A673 (cell line): Measurements from ENCODE around the gene ERCC6L2. TPM values are rescaled to one million over a fixed set of nuclear protein-coding genes. Genes with fewer than 3 reads are reported as not detected.

Experiments used
- BruUV-seq: library from RNA; stranded (reverse); fragments of 400-500 nt; replicated peaks from 2 replicates; lab custom pipeline; 2021; lab: Mats Ljungman, UMichigan
- CTCF ChIA-PET: fragments of 300-600 bp; sonication (Branson Sonifier 250); formaldehyde crosslinking; loops from one replicate; lab custom pipeline; 2022; ENCODE audit warnings: antibody characterized with exemption; lab: Charles Lee
- POLR2A ChIA-PET: fragments of 300-600 bp; sonication (Branson Sonifier 250); formaldehyde crosslinking; loops from one replicate; lab custom pipeline; 2022; ENCODE audit warnings: antibody characterized with exemption; ENCODE audit not compliant: low non-redundant PET; lab: Charles Lee
- DNase-seq: peaks from one replicate; pipeline ENCODE4 v3.0.0-alpha.2; 2015; ENCODE audit warnings: low spot score
- H3K27ac ChIP-seq: fragments of 200-600 bp; sonication (generic); 2 replicates; pipeline ENCODE4 v1.5.1; 2016; ENCODE audit warnings: mixed run types, low read depth, mild to moderate bottlenecking, mixed read lengths, antibody characterized with exemption, low read length; ENCODE audit not compliant: poor library complexity, severe bottlenecking
- H3K27me3 ChIP-seq: fragments of 200-600 bp; sonication (generic); replicated peaks from 2 replicates; pipeline ENCODE4 v1.6.1; 2017; ENCODE audit warnings: mixed run types, low read depth, mild to moderate bottlenecking, mixed read lengths, antibody characterized with exemption, low read length; ENCODE audit not compliant: insufficient read depth, poor library complexity
- H3K36me3 ChIP-seq: fragments of 200-600 bp; sonication (generic); 2 replicates; pipeline ENCODE4 v1.6.1; 2016; ENCODE audit warnings: mixed run types, mild to moderate bottlenecking, mixed read lengths, antibody characterized with exemption, low read length; ENCODE audit not compliant: insufficient read depth, poor library complexity, severe bottlenecking
- H3K4me1 ChIP-seq: fragments of 200-600 bp; sonication (generic); 2 replicates; pipeline ENCODE4 v1.6.1; 2017; ENCODE audit warnings: mixed run types, mild to moderate bottlenecking, mixed read lengths, antibody characterized with exemption, low read length; ENCODE audit not compliant: insufficient read depth, poor library complexity, severe bottlenecking
- H3K4me3 ChIP-seq: fragments of 200-600 bp; sonication (generic); 2 replicates; pipeline ENCODE4 v1.5.1; 2016; ENCODE audit warnings: low read depth, mixed run types, mild to moderate bottlenecking, mixed read lengths, low read length; ENCODE audit not compliant: poor library complexity, severe bottlenecking
- H3K9me3 ChIP-seq: fragments of 200-600 bp; sonication (generic); 2 replicates; pipeline ENCODE4 v1.6.1; 2016; ENCODE audit warnings: mixed run types, low read depth, mild to moderate bottlenecking, mixed read lengths, antibody characterized with exemption, low read length; ENCODE audit not compliant: poor library complexity, severe bottlenecking
- EZH2 ChIP-seq: fragments of 200-600 bp; sonication (generic); IDR thresholded peaks from 2 replicates; pipeline ENCODE4 v1.6.1; 2017; ENCODE audit warnings: borderline replicate concordance, low read depth, mild to moderate bottlenecking, mixed read lengths, antibody characterized with exemption, low read length; ENCODE audit not compliant: poor library complexity, severe bottlenecking
- intact Hi-C: fragments of 100-400 bp; cut with micrococcal nuclease; formaldehyde crosslinking; loops from one replicate; pipeline ENCODE4 v1.10.0; 2022; ENCODE audit not compliant: unreplicated experiment
- total RNA-seq: library from RNA; stranded (reverse); gene quantifications from 2 replicates; pipeline ENCODE4 v1.2.3, GENCODE V29; 2021
- TF ChIP-seq, protein P1 (sequence below): fragments of 300-800, 200-600 bp; sonication (generic); conservative IDR thresholded peaks from 2 replicates; pipeline ENCODE4 v1.5.1; 2017; ENCODE audit warnings: low read depth, mild to moderate bottlenecking, antibody characterized with exemption, low read length, moderate library complexity, mixed read lengths

ERCC6L2 gene
- total RNA-seq, 1 experiment from 2014 or later, result 51.2 TPM

DNA sequence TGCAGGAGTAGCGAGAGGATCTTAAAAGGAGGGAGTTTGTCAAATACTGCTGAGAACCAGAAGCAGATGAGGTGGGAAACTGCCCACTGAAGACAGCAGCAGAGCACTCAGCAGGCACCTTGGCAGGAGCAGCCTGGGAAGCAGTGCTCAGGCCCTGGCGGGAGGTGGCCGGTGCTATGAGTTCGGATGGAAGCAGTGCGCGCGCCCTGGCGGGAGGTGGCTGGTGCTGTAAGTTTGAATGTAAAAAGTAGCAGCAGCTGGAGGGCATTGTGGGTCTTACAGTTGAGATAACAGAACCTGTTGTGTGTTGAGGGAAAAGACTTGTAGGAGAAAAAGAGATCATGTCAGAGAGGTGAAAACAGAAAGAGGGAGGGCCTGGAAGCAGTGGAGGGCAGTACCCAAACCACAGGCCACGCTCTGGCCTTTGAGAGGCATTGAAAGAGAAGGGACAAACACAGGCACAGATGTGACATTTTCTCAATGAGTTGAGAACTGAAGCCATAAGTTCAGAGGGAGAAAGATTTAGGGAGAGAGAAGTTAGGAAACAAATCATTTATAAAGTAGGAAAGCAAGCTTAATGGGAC is 130.9 kb downstream of the ERCC6L2 start:
- intact Hi-C loops, result no loop called here
- DNase-seq, result no peak
- TF ChIP-seq, protein P1, sequence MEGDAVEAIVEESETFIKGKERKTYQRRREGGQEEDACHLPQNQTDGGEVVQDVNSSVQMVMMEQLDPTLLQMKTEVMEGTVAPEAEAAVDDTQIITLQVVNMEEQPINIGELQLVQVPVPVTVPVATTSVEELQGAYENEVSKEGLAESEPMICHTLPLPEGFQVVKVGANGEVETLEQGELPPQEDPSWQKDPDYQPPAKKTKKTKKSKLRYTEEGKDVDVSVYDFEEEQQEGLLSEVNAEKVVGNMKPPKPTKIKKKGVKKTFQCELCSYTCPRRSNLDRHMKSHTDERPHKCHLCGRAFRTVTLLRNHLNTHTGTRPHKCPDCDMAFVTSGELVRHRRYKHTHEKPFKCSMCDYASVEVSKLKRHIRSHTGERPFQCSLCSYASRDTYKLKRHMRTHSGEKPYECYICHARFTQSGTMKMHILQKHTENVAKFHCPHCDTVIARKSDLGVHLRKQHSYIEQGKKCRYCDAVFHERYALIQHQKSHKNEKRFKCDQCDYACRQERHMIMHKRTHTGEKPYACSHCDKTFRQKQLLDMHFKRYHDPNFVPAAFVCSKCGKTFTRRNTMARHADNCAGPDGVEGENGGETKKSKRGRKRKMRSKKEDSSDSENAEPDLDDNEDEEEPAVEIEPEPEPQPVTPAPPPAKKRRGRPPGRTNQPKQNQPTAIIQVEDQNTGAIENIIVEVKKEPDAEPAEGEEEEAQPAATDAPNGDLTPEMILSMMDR, result no peak
- TF ChIP-seq EZH2, result no peak
- POLR2A ChIA-PET, result no interaction called here
- BruUV-seq, result no TSS peak
- peaks cover 3% of the 10 kb centered on the region for H3K4me1 ChIP-seq
- H3K9me3 ChIP-seq, result peaks cover 2% of the 10 kb centered on the region
- no peaks in the 10 kb centered on the region for H3K27me3 ChIP-seq
- H3K4me3 ChIP-seq, result no peak overlapping the region
- H3K27ac ChIP-seq, result no peak overlapping the region
- peaks cover 19% of the 10 kb centered on the region for H3K36me3 ChIP-seq
- CTCF ChIA-PET, result no interaction called here

DNA sequence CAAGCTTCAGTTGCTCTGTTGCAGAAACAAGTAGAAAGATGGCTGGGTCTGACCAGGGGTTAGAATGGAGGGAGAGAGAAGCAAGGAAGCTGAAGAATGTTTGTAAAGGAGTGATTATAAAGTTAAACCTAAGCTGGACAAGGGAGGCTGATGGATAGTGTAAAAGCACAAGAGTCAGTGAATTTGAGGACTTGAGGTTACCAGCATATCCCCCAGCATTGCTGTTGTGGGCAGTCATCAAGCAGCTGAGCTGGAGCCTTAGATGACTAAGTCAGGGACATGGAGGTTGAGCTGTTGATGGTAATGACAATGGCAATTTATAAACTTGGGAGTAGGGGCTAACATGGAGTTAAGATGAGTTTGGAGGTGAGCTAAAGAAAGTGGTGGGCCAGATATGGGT is 131.5 kb downstream of the ERCC6L2 start:
- TF ChIP-seq EZH2, result no peak
- TF ChIP-seq, protein P1, result no peak
- BruUV-seq, result no TSS peak
- Histone ChIP-seq H3K27ac (no peak overlapping the region), H3K9me3 (peaks cover 2% of the 10 kb centered on the region), H3K4me1 (peaks cover 9% of the 10 kb centered on the region), H3K27me3 (no peaks in the 10 kb centered on the region), H3K36me3 (peaks cover 19% of the 10 kb centered on the region), H3K4me3 (no peak overlapping the region)
- POLR2A ChIA-PET, result no interaction called here
- DNase-seq, result no peak
- intact Hi-C loops, result no loop called here
- CTCF ChIA-PET, result no interaction called here

DNA sequence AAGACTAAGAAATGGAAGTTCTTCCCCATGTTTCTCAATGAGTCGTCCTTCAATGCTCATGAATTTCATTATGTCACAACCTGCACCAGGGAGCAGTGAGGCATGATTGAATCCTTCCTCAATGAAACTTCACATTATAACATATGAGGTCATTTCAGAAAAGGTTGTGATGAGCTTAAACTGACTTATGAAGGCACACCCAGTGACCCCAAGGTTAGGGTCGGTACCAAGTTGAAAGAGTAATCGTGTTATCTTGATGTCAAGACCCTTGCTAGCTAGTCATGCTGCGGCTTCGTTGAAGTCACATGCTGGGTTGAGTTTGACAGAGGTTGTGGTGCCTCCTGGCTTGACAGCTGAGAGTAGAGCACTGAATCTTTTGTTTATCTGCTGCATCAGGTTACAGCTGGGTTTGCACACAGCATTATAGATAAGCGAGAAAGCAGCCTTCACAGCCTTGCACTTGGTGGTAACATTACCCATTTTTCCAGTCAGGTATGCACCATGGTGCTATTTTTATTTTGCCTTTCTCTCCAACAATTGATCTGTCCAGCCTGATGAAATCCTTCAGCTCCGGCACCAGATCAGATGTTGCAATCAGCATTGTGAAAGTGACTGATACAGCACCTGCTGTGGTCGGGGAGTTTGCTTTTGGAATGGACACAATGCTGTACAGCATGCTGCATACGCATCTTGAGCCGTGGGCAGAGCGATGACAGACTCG is 133.2 kb downstream of the ERCC6L2 start:
- no TSS peak for BruUV-seq
- ChIA-PET POLR2A (no interaction called here), CTCF (no interaction called here)
- Histone ChIP-seq H3K36me3 (peaks cover 19% of the 10 kb centered on the region), H3K4me3 (no peak overlapping the region), H3K27me3 (no peaks in the 10 kb centered on the region), H3K4me1 (peaks cover 17% of the 10 kb centered on the region), H3K9me3 (peaks cover 2% of the 10 kb centered on the region), H3K27ac (no peak overlapping the region)
- TF ChIP-seq EZH2, result no peak
- TF ChIP-seq, protein P1, result no peak
- DNase-seq, result no peak
- intact Hi-C loops, result no loop called here
